H1 (cell line): Measurements from ENCODE around the gene LYZL4. TPM values are rescaled to one million over a fixed set of nuclear protein-coding genes. Genes with fewer than 3 reads are reported as not detected.

Source experiments
- EGR1 ChIP-seq: IDR thresholded peaks from 2 replicates; pipeline ENCODE4 v1.6.1; 2011; ENCODE audit warnings: low read depth, low read length, borderline replicate concordance
- polyA plus RNA-seq, 7 experiments: library from polyadenylated mRNA; depleted of rRNA in 3 of 7; stranded (reverse) in 5 of 7; unstranded in 2 of 7; fragments of >200 nt in 5 of 7; fragments of 200-250 nt in 2 of 7; gene quantifications; 1 replicate in 5 of 7; 2 replicates in 1 of 7; 4 replicates in 1 of 7; pipeline versions ENCODE4 v1.2.1 to v1.2.3, GENCODE V29; 2011 to 2013; ENCODE audit warnings: missing spikeins in 2 of 7, mixed read lengths in 2 of 7
- total RNA-seq: library from RNA; stranded (reverse); fragmentation: NEBNext Ultra II Directional; extraction: Animal tissue kit (Norgen Biotek cat#: 25700); gene quantifications from 2 replicates; pipeline ENCODE4 v1.2.1, GENCODE V29; 2021
- TF ChIP-seq, protein P1 (sequence below): fragments of 300-600 bp; sonication (generic); IDR thresholded peaks from 2 replicates; pipeline ENCODE4 v1.7.1; 2012; ENCODE audit warnings: low read length, moderate library complexity, mild to moderate bottlenecking, inconsistent platforms; ENCODE audit not compliant: insufficient replicate concordance

The LYZL4 gene
- total and polyA plus RNA-seq, 2 of the 8 experiments (the other 6 are each of a cell fraction or from before 2014, with no cell fraction given), result not detected

- TF ChIP-seq, protein P1, sequence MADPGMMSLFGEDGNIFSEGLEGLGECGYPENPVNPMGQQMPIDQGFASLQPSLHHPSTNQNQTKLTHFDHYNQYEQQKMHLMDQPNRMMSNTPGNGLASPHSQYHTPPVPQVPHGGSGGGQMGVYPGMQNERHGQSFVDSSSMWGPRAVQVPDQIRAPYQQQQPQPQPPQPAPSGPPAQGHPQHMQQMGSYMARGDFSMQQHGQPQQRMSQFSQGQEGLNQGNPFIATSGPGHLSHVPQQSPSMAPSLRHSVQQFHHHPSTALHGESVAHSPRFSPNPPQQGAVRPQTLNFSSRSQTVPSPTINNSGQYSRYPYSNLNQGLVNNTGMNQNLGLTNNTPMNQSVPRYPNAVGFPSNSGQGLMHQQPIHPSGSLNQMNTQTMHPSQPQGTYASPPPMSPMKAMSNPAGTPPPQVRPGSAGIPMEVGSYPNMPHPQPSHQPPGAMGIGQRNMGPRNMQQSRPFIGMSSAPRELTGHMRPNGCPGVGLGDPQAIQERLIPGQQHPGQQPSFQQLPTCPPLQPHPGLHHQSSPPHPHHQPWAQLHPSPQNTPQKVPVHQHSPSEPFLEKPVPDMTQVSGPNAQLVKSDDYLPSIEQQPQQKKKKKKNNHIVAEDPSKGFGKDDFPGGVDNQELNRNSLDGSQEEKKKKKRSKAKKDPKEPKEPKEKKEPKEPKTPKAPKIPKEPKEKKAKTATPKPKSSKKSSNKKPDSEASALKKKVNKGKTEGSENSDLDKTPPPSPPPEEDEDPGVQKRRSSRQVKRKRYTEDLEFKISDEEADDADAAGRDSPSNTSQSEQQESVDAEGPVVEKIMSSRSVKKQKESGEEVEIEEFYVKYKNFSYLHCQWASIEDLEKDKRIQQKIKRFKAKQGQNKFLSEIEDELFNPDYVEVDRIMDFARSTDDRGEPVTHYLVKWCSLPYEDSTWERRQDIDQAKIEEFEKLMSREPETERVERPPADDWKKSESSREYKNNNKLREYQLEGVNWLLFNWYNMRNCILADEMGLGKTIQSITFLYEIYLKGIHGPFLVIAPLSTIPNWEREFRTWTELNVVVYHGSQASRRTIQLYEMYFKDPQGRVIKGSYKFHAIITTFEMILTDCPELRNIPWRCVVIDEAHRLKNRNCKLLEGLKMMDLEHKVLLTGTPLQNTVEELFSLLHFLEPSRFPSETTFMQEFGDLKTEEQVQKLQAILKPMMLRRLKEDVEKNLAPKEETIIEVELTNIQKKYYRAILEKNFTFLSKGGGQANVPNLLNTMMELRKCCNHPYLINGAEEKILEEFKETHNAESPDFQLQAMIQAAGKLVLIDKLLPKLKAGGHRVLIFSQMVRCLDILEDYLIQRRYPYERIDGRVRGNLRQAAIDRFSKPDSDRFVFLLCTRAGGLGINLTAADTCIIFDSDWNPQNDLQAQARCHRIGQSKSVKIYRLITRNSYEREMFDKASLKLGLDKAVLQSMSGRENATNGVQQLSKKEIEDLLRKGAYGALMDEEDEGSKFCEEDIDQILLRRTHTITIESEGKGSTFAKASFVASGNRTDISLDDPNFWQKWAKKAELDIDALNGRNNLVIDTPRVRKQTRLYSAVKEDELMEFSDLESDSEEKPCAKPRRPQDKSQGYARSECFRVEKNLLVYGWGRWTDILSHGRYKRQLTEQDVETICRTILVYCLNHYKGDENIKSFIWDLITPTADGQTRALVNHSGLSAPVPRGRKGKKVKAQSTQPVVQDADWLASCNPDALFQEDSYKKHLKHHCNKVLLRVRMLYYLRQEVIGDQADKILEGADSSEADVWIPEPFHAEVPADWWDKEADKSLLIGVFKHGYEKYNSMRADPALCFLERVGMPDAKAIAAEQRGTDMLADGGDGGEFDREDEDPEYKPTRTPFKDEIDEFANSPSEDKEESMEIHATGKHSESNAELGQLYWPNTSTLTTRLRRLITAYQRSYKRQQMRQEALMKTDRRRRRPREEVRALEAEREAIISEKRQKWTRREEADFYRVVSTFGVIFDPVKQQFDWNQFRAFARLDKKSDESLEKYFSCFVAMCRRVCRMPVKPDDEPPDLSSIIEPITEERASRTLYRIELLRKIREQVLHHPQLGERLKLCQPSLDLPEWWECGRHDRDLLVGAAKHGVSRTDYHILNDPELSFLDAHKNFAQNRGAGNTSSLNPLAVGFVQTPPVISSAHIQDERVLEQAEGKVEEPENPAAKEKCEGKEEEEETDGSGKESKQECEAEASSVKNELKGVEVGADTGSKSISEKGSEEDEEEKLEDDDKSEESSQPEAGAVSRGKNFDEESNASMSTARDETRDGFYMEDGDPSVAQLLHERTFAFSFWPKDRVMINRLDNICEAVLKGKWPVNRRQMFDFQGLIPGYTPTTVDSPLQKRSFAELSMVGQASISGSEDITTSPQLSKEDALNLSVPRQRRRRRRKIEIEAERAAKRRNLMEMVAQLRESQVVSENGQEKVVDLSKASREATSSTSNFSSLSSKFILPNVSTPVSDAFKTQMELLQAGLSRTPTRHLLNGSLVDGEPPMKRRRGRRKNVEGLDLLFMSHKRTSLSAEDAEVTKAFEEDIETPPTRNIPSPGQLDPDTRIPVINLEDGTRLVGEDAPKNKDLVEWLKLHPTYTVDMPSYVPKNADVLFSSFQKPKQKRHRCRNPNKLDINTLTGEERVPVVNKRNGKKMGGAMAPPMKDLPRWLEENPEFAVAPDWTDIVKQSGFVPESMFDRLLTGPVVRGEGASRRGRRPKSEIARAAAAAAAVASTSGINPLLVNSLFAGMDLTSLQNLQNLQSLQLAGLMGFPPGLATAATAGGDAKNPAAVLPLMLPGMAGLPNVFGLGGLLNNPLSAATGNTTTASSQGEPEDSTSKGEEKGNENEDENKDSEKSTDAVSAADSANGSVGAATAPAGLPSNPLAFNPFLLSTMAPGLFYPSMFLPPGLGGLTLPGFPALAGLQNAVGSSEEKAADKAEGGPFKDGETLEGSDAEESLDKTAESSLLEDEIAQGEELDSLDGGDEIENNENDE, result no peak
- TF ChIP-seq EGR1, result no peak
Observed at GRCh38 chr3:42368861-42369260, 41.5 kb downstream of the LYZL4 start (continued).
